Astrocyte (in vitro differentiated cells and primary cell): Measurements from ENCODE around the gene SPIRE1.

ENCODE experiments used
- CTCF ChIP-seq: IDR thresholded peaks from 2 replicates; pipeline ENCODE4 v1.5.1; 2011; ENCODE audit warnings: low read depth, mild to moderate bottlenecking, inconsistent platforms, low read length, moderate library complexity; ENCODE audit not compliant: insufficient read depth
- EZH2 ChIP-seq: IDR thresholded peaks from 2 replicates; pipeline ENCODE4 v1.6.1; 2012; ENCODE audit warnings: mild to moderate bottlenecking, low read length, inconsistent platforms; ENCODE audit not compliant: insufficient read depth

- TF ChIP-seq CTCF (no peak), EZH2 (no peak)
These were observed 2.9 kb downstream of the SPIRE1 start for GRCh38 chr18:12654971-12655370.
